ENCODE data around the gene LRRC1.

LRRC1 gene

DNA sequence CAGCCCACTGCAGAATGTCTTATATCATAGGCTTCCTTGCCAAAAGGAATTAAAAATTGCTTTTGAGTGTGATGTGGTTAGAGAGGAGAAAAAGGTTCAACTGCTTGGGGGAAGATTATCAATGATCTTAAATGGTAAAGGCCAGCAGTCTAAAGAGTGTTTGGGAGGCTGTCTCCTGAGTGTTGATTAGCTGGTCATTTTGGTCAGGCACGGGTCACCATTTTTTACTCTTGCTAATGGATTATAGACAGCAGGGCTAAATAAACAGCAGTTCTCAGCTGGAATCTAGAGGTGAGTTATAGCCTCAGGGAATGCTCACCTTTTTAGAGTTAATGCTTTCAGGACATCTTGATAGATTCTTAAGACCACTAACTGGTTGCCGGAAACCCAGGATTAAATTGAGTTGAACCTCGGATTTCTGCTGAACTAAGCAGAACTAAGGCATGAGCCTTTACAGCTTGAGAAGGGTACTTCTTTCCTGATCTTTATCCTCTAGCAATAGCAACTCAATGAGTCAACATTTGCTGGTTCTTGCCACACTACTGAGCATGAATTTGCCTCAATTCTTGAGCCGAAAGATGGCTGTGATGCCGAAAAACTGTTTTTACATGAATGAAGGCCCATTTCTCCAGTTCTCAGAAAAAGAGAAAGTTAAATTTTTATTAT, 120.4 kb downstream of the LRRC1 start:
- Histone ChIP-seq H3K36me3 (ENCODE audit: control insufficient read depth in 2 of 2, insufficient read depth in 1 of 2, low read length in 2 of 2) (peaks cover 0 to 12% of the 10 kb centered on the region in 2 experiments; a peak in 1 of 3 replicates), H3K4me3 (ENCODE audit: low read depth, low read length) (no peak overlapping the region), H3K9me3 (ENCODE audit: control insufficient read depth, insufficient read depth, low read depth, low read length) (no peaks in the 10 kb centered on the region), H3K27ac (ENCODE audit: extremely low read depth, low read depth, low read length) (no peak overlapping the region), H3K4me1 (ENCODE audit: control insufficient read depth, insufficient read depth, low read length) (no peaks in the 10 kb centered on the region)
- TF ChIP-seq ZNF518A (tag by site-specific recombination; conservative IDR thresholded peaks at IDR 0.05; ENCODE audit: low read depth) (no peak), SCRT1 (tag by site-specific recombination; IDR thresholded peaks at IDR 0.05; ENCODE audit: borderline replicate concordance) (no peak), ZSCAN30 (tag by site-specific recombination; IDR thresholded peaks at IDR 0.05) (no peak), ZNF302 (tag by site-specific recombination; IDR thresholded peaks at IDR 0.05; ENCODE audit: low read depth) (no peak), ZNF677 (tag by site-specific recombination; IDR thresholded peaks at IDR 0.05) (no peak), ZNF174 (tag by site-specific recombination; IDR thresholded peaks at IDR 0.05) (no peak), ZNF610 (tag by site-specific recombination; IDR thresholded peaks at IDR 0.05; ENCODE audit: borderline replicate concordance) (no peak), HOXA7 (CRISPR knock-in tag; IDR thresholded peaks at IDR 0.05; ENCODE audit: borderline replicate concordance) (no peak), PATZ1 (tag by site-specific recombination; IDR thresholded peaks at IDR 0.05) (no peak), ZNF155 (tag by site-specific recombination; IDR thresholded peaks at IDR 0.05) (no peak), ZIC2 (tag by site-specific recombination; IDR thresholded peaks at IDR 0.05) (no peak), ZFP41 (tag by site-specific recombination; IDR thresholded peaks at IDR 0.05; ENCODE audit: borderline replicate concordance) (no peak), ZBTB49 (tag by site-specific recombination; IDR thresholded peaks at IDR 0.05; ENCODE audit: low read depth) (no peak), ZNF274 (IDR thresholded peaks at IDR 0.05; ENCODE audit: low read length) (no peak), ZNF274 (tag by site-specific recombination; IDR thresholded peaks at IDR 0.05; ENCODE audit: borderline replicate concordance) (no peak)
- TF ChIP-seq, protein P1, sequence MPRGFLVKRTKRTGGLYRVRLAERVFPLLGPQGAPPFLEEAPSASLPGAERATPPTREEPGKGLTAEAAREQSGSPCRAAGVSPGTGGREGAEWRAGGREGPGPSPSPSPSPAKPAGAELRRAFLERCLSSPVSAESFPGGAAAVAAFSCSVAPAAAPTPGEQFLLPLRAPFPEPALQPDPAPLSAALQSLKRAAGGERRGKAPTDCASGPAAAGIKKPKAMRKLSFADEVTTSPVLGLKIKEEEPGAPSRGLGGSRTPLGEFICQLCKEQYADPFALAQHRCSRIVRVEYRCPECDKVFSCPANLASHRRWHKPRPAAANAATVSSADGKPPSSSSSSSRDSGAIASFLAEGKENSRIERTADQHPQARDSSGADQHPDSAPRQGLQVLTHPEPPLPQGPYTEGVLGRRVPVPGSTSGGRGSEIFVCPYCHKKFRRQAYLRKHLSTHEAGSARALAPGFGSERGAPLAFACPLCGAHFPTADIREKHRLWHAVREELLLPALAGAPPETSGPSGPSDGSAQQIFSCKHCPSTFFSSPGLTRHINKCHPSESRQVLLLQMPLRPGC (tag by site-specific recombination; IDR thresholded peaks at IDR 0.05), result no peak
- TF ChIP-seq, protein P2, sequence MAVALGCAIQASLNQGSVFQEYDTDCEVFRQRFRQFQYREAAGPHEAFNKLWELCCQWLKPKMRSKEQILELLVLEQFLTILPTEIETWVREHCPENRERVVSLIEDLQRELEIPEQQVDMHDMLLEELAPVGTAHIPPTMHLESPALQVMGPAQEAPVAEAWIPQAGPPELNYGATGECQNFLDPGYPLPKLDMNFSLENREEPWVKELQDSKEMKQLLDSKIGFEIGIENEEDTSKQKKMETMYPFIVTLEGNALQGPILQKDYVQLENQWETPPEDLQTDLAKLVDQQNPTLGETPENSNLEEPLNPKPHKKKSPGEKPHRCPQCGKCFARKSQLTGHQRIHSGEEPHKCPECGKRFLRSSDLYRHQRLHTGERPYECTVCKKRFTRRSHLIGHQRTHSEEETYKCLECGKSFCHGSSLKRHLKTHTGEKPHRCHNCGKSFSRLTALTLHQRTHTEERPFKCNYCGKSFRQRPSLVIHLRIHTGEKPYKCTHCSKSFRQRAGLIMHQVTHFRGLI (tag by site-specific recombination; IDR thresholded peaks at IDR 0.05), result no peak
- TF ChIP-seq, protein P3, sequence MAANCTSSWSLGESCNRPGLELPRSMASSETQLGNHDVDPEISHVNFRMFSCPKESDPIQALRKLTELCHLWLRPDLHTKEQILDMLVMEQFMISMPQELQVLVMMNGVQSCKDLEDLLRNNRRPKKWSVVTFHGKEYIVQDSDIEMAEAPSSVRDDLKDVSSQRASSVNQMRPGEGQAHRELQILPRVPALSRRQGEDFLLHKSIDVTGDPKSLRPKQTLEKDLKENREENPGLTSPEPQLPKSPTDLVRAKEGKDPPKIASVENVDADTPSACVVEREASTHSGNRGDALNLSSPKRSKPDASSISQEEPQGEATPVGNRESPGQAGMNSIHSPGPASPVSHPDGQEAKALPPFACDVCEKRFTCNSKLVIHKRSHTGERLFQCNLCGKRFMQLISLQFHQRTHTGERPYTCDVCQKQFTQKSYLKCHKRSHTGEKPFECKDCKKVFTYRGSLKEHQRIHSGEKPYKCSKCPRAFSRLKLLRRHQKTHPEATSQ (tag by site-specific recombination; IDR thresholded peaks at IDR 0.05), result no peak
- CTCF ChIA-PET, result interaction anchor here (0.7 to 1.0 kb wide), 2 partner anchors 41 to 180 kb away, joined by 3 read pairs; no protein-coding TSS in a partner anchor
- POLR2A ChIA-PET, result no interaction called here

All from HEK293 (cell line).